ENCODE data around the gene NDN. TPM values are rescaled to one million over a fixed set of nuclear protein-coding genes. Genes with fewer than 3 reads are reported as not detected.

The NDN gene
- total and polyA plus RNA-seq, 4 donors = 3.2 to 37.2 (median 4.0) TPM

GRCh38 chr15:23647001-23647295, 40.2 kb downstream of the NDN start:
- no peaks in the 10 kb centered on the region for H3K36me3 ChIP-seq (ENCODE audit: control insufficient read depth in 4 of 4, insufficient read depth in 3 of 4, low read depth in 1 of 4, low read length in 3 of 4)
- TF ChIP-seq ATF3 (IDR thresholded peaks at IDR 0.05) (no peak), MAX (IDR thresholded peaks at IDR 0.05) (no peak), TAF1 (conservative IDR thresholded peaks at IDR 0.05) (no peak), REST (IDR thresholded peaks at IDR 0.05) (no peak), FOXA2 (IDR thresholded peaks at IDR 0.05) (no peak), NR2F2 (IDR thresholded peaks at IDR 0.05) (no peak), EGR1 (IDR thresholded peaks at IDR 0.05; ENCODE audit: low read depth in 2 of 2) (no peak), ZBTB33 (IDR thresholded peaks at IDR 0.05) (no peak), RXRA (IDR thresholded peaks at IDR 0.05) (no peak), RAD21 (IDR thresholded peaks at IDR 0.05) (no peak), GABPA (IDR thresholded peaks at IDR 0.05 in 1 of 2, conservative IDR thresholded peaks at IDR 0.05 in 1 of 2) (no peak), HNF4G (IDR thresholded peaks at IDR 0.05) (no peak), SP1 (IDR thresholded peaks at IDR 0.05) (no peak), HNF4A (conservative IDR thresholded peaks at IDR 0.05) (no peak), CTCF (IDR thresholded peaks at IDR 0.05; ENCODE audit: low read depth, low read length, missing input control) (no peak), FOXA1 (IDR thresholded peaks at IDR 0.05) (no peak), JUND (IDR thresholded peaks at IDR 0.05) (no peak), YY1 (IDR thresholded peaks at IDR 0.05) (no peak)
- peaks cover 0 to 1% (median 0%) of the 10 kb centered on the region in 4 donors for H3K27me3 ChIP-seq (ENCODE audit: control insufficient read depth in 4 of 4, insufficient read depth in 4 of 4, low read length in 3 of 4)
- no peak for DNase-seq (ENCODE audit: low spot score)
- H3K4me1 ChIP-seq (ENCODE audit: control insufficient read depth in 4 of 4, insufficient read depth in 4 of 4, low read length in 3 of 4) = no peaks in the 10 kb centered on the region
- no peak overlapping the region for H3K27ac ChIP-seq (ENCODE audit: low read depth in 1 of 2, low read length in 2 of 2)
- WGBS = 82% methylated on average over 17 of the region's 17 CpGs
- no peak overlapping the region for H3K4me3 ChIP-seq (ENCODE audit: low read depth in 1 of 3, low read length in 3 of 3)
- no peaks in the 10 kb centered on the region for H3K9me3 ChIP-seq (ENCODE audit: control insufficient read depth in 4 of 4, low read length in 3 of 4)
- H3K9ac ChIP-seq (ENCODE audit: low read depth in 1 of 2, low read length in 2 of 2) = no peak overlapping the region

All from liver (tissue), 9 donors.